SU-DHL-6 (cell line): ENCODE results near the gene POU6F1.
A peak's percentile ranks its signal among the peaks of the same experiment; 100 is the strongest.

Experiments
- H2AFZ ChIP-seq: fragments of 200-600 bp; sonication (generic); 2 replicates; pipeline ENCODE4 v1.6.1; 2014; ENCODE audit warnings: low read depth, mild to moderate bottlenecking, moderate library complexity, mixed read lengths, antibody characterized with exemption, low read length; ENCODE audit not compliant: severe bottlenecking
- H3F3A ChIP-seq: fragments of 200-600 bp; shearing (Covaris generic); 2 replicates; pipeline ENCODE4 v1.6.0; 2016; ENCODE audit warnings: antibody characterized with exemption, mild to moderate bottlenecking; ENCODE audit not compliant: insufficient read depth
- H3K27ac ChIP-seq: fragments of 200-600 bp; sonication (generic); 2 replicates; pipeline ENCODE4 v1.5.1; 2016; ENCODE audit warnings: low read depth, mild to moderate bottlenecking, low read length, moderate library complexity, mixed read lengths
- H3K27me3 ChIP-seq: fragments of 200-600 bp; sonication (generic), shearing (Covaris generic); 2 replicates; pipeline ENCODE4 v1.6.0; 2014; ENCODE audit warnings: mild to moderate bottlenecking, low read length
- H3K36me3 ChIP-seq: fragments of 200-600 bp; sonication (generic); 2 replicates; pipeline ENCODE4 v1.6.1; 2014; ENCODE audit warnings: mild to moderate bottlenecking, low read length, mixed read lengths
- H3K4me2 ChIP-seq: fragments of 300-600, 200-600 bp; shearing (Covaris generic), sonication (generic); 2 replicates; pipeline ENCODE4 v1.6.0; 2014; ENCODE audit warnings: low read length, low read depth, mild to moderate bottlenecking; ENCODE audit not compliant: poor library complexity, severe bottlenecking
- H3K4me3 ChIP-seq: fragments of 200-600 bp; sonication (generic); 2 replicates; pipeline ENCODE4 v1.5.1; 2014; ENCODE audit warnings: antibody characterized with exemption, low read length, mild to moderate bottlenecking, mixed read lengths; ENCODE audit not compliant: insufficient read depth, poor library complexity, severe bottlenecking
- H3K79me2 ChIP-seq: fragments of 200-600 bp; sonication (generic); 2 replicates; pipeline ENCODE4 v1.6.1; 2014; ENCODE audit warnings: mild to moderate bottlenecking, low read length, moderate library complexity; ENCODE audit not compliant: insufficient read depth
- H3K9ac ChIP-seq: fragments of 200-600 bp; sonication (generic); 2 replicates; pipeline ENCODE4 v1.7.0; 2014; ENCODE audit warnings: mild to moderate bottlenecking, low read length
- H3K9me2 ChIP-seq: fragments of 200-600 bp; sonication (generic); replicated peaks from 2 replicates; pipeline ENCODE4 v1.6.1; 2014; ENCODE audit warnings: low read length; ENCODE audit not compliant: insufficient read depth
- H3K9me3 ChIP-seq: fragments of 200-600 bp; sonication (generic); 2 replicates; pipeline ENCODE4 v1.6.1; 2014; ENCODE audit warnings: low read length, mixed read lengths; ENCODE audit not compliant: insufficient read depth
- H4K20me1 ChIP-seq: fragments of 200-600 bp; sonication (generic); 2 replicates; pipeline ENCODE4 v1.6.1; 2014; ENCODE audit warnings: low read depth, mild to moderate bottlenecking, antibody characterized with exemption, low read length, moderate library complexity, mixed read lengths
- EZH2phosphoT487 ChIP-seq: fragments of 200-600 bp; sonication (generic), shearing (Covaris generic); conservative IDR thresholded peaks from 2 replicates; pipeline ENCODE4 v1.6.1; 2018; ENCODE audit warnings: mild to moderate bottlenecking, antibody characterized with exemption, low read length, moderate library complexity, mixed read lengths
- TF ChIP-seq, protein P1 (sequence below): fragments of 200-600 bp; sonication (generic); IDR thresholded peaks from one replicate; pipeline ENCODE4 v1.5.1; 2017; ENCODE audit warnings: antibody characterized with exemption, mild to moderate bottlenecking, low read length, moderate library complexity; ENCODE audit not compliant: insufficient read depth, poor library complexity, severe bottlenecking

Gene POU6F1, protein sequence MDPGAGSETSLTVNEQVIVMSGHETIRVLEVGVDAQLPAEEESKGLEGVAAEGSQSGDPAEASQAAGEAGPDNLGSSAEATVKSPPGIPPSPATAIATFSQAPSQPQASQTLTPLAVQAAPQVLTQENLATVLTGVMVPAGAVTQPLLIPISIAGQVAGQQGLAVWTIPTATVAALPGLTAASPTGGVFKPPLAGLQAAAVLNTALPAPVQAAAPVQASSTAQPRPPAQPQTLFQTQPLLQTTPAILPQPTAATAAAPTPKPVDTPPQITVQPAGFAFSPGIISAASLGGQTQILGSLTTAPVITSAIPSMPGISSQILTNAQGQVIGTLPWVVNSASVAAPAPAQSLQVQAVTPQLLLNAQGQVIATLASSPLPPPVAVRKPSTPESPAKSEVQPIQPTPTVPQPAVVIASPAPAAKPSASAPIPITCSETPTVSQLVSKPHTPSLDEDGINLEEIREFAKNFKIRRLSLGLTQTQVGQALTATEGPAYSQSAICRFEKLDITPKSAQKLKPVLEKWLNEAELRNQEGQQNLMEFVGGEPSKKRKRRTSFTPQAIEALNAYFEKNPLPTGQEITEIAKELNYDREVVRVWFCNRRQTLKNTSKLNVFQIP

DNA sequence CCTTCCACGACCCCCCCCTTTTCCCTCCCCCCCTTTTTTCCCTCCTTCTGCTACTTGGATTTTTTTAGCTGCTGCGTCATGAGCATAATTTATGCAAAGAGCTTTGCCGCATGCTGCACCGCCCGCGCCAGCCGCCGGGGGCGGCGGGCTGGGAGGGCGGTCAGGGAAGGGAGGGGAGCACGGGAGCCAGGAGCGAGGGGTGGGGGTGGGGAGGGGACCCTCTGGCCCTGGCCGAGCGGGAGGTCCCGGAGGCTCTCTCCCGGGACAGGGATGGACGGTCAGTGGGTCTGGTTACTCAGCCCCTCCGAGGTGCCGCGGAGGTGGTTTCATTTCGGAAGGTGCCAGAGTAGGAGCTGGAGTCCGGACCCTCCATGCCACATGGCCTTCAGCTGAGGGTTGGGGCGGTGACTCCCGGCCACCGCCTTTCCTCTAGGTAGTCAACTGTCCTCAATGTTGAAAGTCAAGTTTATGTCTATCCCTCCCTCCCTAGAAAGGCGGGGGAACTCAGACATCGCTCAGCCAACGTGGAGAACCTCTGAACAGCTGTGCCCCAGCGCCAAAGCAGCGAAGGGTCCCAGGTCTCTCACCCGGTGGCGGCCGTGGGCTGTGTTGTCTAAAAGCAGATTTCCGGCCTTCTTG lies at the start of gene POU6F1:
POU6F1 (minus strand) TSS at position 95 of the 639 bp plus-strand sequence. CDS start 11,226 bp downstream, outside the sequence.
- Histone ChIP-seq H3F3A (peaks cover 25% of the 10 kb centered on the region), H2AFZ (peak within 1 kb of the TSS; percentile 98), H3K4me2 (peak within 1 kb of the TSS; percentile 84), H3K9me2 (no peaks in the 10 kb centered on the region), H3K36me3 (no peaks in the 10 kb centered on the region), H4K20me1 (no peaks in the 10 kb centered on the region), H3K9ac (peak within 1 kb of the TSS; percentile 66), H3K79me2 (no peaks in the 10 kb centered on the region), H3K27me3 (no peaks in the 10 kb centered on the region), H3K9me3 (no peaks in the 10 kb centered on the region), H3K27ac (peak within 1 kb of the TSS; percentile 8; the same call in 1 of the 2 replicates), H3K4me3 (peak within 1 kb of the TSS; percentile 69)
- no peak for TF ChIP-seq EZH2phosphoT487
- TF ChIP-seq, protein P1, sequence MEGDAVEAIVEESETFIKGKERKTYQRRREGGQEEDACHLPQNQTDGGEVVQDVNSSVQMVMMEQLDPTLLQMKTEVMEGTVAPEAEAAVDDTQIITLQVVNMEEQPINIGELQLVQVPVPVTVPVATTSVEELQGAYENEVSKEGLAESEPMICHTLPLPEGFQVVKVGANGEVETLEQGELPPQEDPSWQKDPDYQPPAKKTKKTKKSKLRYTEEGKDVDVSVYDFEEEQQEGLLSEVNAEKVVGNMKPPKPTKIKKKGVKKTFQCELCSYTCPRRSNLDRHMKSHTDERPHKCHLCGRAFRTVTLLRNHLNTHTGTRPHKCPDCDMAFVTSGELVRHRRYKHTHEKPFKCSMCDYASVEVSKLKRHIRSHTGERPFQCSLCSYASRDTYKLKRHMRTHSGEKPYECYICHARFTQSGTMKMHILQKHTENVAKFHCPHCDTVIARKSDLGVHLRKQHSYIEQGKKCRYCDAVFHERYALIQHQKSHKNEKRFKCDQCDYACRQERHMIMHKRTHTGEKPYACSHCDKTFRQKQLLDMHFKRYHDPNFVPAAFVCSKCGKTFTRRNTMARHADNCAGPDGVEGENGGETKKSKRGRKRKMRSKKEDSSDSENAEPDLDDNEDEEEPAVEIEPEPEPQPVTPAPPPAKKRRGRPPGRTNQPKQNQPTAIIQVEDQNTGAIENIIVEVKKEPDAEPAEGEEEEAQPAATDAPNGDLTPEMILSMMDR: peak; percentile 34

GRCh38 chr12:51265024-51265423 lies 47.2 kb upstream of the POU6F1 start:
- Histone ChIP-seq H2AFZ (no peak overlapping the region), H3K36me3 (no peaks in the 10 kb centered on the region), H3K9me3 (no peaks in the 10 kb centered on the region), H3F3A (no peaks in the 10 kb centered on the region), H3K4me3 (no peak overlapping the region), H3K79me2 (no peaks in the 10 kb centered on the region), H3K9me2 (no peaks in the 10 kb centered on the region), H3K27me3 (no peaks in the 10 kb centered on the region), H4K20me1 (no peaks in the 10 kb centered on the region), H3K9ac (no peak overlapping the region), H3K27ac (no peak overlapping the region), H3K4me2 (no peak overlapping the region)
- TF ChIP-seq, protein P1: no peak
- TF ChIP-seq EZH2phosphoT487: no peak

- H3K9ac ChIP-seq: no peak overlapping the region
- no peaks in the 10 kb centered on the region for H3K9me3 ChIP-seq
- TF ChIP-seq, protein P1: no peak
- TF ChIP-seq EZH2phosphoT487: no peak
- no peaks in the 10 kb centered on the region for H3K36me3 ChIP-seq
- H4K20me1 ChIP-seq: no peaks in the 10 kb centered on the region
- H3K79me2 ChIP-seq: no peaks in the 10 kb centered on the region
- no peaks in the 10 kb centered on the region for H3F3A ChIP-seq
- H2AFZ ChIP-seq: no peak overlapping the region
- no peak overlapping the region for H3K4me2 ChIP-seq
- H3K27ac ChIP-seq: no peak overlapping the region
- H3K9me2 ChIP-seq: no peaks in the 10 kb centered on the region
- H3K27me3 ChIP-seq: no peaks in the 10 kb centered on the region
- no peak overlapping the region for H3K4me3 ChIP-seq
Measured at GRCh38 chr12:51264297-51264696, 46.4 kb upstream of the POU6F1 start.
